Testis (tissue), 2 donors: Measurements from ENCODE around the gene RGS12.

ENCODE experiments used
- POLR2A ChIP-seq: fragments of 450-650 bp; IDR thresholded peaks from one replicate; pipeline ENCODE4 v1.6.1; 2017; ENCODE audit warnings: antibody characterized with exemption, mild to moderate bottlenecking, moderate library complexity
- TF ChIP-seq, protein P1 (sequence below), 3 experiments: fragments of 450-650 bp in 2 of 3; fragments of 200-600 bp in 1 of 3; sonication (generic) in 1 of 3; IDR thresholded peaks; one replicate each; pipeline ENCODE4 v1.5.1; 2016 to 2019; ENCODE audit warnings: antibody characterized with exemption in 3 of 3, mild to moderate bottlenecking in 2 of 3, moderate library complexity in 1 of 3

DNA sequence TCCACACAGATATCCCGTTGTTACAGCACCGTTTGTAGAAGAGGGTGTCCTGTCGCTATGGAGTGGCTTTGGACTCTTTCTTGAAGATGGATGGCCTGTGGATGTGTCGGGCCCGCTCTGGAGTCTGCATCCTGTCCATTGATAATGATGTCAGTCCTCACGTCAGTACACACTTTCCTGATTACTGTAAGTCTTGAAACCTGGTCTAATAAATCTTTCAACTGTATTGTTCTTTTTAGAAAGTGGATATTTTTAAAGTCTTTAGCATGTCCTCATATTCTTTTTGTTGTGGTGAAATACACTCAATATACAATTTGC lies 29.0 kb upstream of the RGS12 start:
- TF ChIP-seq, protein P1, sequence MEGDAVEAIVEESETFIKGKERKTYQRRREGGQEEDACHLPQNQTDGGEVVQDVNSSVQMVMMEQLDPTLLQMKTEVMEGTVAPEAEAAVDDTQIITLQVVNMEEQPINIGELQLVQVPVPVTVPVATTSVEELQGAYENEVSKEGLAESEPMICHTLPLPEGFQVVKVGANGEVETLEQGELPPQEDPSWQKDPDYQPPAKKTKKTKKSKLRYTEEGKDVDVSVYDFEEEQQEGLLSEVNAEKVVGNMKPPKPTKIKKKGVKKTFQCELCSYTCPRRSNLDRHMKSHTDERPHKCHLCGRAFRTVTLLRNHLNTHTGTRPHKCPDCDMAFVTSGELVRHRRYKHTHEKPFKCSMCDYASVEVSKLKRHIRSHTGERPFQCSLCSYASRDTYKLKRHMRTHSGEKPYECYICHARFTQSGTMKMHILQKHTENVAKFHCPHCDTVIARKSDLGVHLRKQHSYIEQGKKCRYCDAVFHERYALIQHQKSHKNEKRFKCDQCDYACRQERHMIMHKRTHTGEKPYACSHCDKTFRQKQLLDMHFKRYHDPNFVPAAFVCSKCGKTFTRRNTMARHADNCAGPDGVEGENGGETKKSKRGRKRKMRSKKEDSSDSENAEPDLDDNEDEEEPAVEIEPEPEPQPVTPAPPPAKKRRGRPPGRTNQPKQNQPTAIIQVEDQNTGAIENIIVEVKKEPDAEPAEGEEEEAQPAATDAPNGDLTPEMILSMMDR (IDR thresholded peaks at IDR 0.05), result no peak
- no peak for TF ChIP-seq POLR2A
